GM12878 (cell line): ENCODE results near the gene ZFYVE21. TPM values are rescaled to one million over a fixed set of nuclear protein-coding genes. Genes with fewer than 3 reads are reported as not detected.

Source experiments
- ATAC-seq: fragments of 200-7000 bp; cut with Tn5 transposase; 3 replicates; pipeline ENCODE4 v1.9.1; 2020; ENCODE audit warnings: mild to moderate bottlenecking, moderate library complexity
- BruUV-seq: library from RNA; stranded (reverse); fragments of 400-500 nt; replicated peaks from 2 replicates; lab custom pipeline; 2021; lab: Mats Ljungman, UMichigan
- CTCF ChIA-PET: fragments of 300-600 bp; sonication (Branson Sonifier 250); formaldehyde crosslinking; extraction: SDS; loops from one replicate; lab custom pipeline; 2021; ENCODE audit warnings: inconsistent platforms; lab: Yijun Ruan, JAX
- POLR2A ChIA-PET: fragments of 350-600 bp; formaldehyde crosslinking; extraction: SDS; loops from one replicate; lab custom pipeline; 2021; ENCODE audit warnings: inconsistent platforms; lab: Charles Lee
- RAD21 ChIA-PET: fragments of 300-600 bp; sonication (Branson Sonifier 250); formaldehyde crosslinking; loops from one replicate; lab custom pipeline; 2023; ENCODE audit warnings: antibody characterized with exemption; ENCODE audit not compliant: unreplicated experiment; lab: Charles Lee
- SMC1A ChIA-PET: fragments of 300-600 bp; sonication (Branson Sonifier 250); formaldehyde crosslinking; loops from one replicate; lab custom pipeline; 2023; ENCODE audit not compliant: unreplicated experiment, uncharacterized antibody; lab: Charles Lee
- DNase-seq: peaks from one replicate; pipeline ENCODE4 v3.0.0-alpha.2; 2011; ENCODE audit warnings: low read depth, low spot score
- FAIRE-seq: peaks from 3 replicates; lab custom pipeline; 2011; peaks lifted over from hg19 to GRCh38; lab: Jason Lieb, UNC
- H2AFZ ChIP-seq: 2 replicates; pipeline ENCODE4 v1.6.0; 2011; ENCODE audit warnings: low read depth, low read length, control low read depth; ENCODE audit not compliant: control insufficient read depth
- H3K27ac ChIP-seq: 2 replicates; pipeline ENCODE4 v1.5.1; 2011; ENCODE audit warnings: control low read depth; ENCODE audit not compliant: control insufficient read depth, insufficient read depth
- H3K27me3 ChIP-seq, 2 experiments: replicated peaks in 1 of 2; 2 replicates each; pipeline versions ENCODE4 v1.6.0 to v1.6.1; 2011; ENCODE audit warnings: low read length in 1 of 2; ENCODE audit not compliant: control insufficient read depth in 2 of 2, insufficient read depth in 2 of 2
- H3K36me3 ChIP-seq, 2 experiments: 2 replicates each; pipeline ENCODE4 v1.5.1; 2011; ENCODE audit warnings: low read length in 1 of 2; ENCODE audit not compliant: control insufficient read depth in 2 of 2, insufficient read depth in 2 of 2
- H3K4me1 ChIP-seq: 2 replicates; pipeline ENCODE4 v1.6.1; 2011; ENCODE audit warnings: mild to moderate bottlenecking, low read length, moderate library complexity, mixed read lengths; ENCODE audit not compliant: control insufficient read depth, insufficient read depth
- H3K4me2 ChIP-seq: 2 replicates; pipeline ENCODE4 v1.6.0; 2011; ENCODE audit warnings: control low read depth; ENCODE audit not compliant: control insufficient read depth, insufficient read depth
- H3K4me3 ChIP-seq: fragments of 200-600 bp; sonication (generic); 2 replicates; pipeline ENCODE4 v1.5.1; 2016
- H3K79me2 ChIP-seq: 2 replicates; pipeline ENCODE4 v1.6.0; 2011; ENCODE audit warnings: low read length; ENCODE audit not compliant: control insufficient read depth, insufficient read depth
- H3K9ac ChIP-seq: 2 replicates; pipeline ENCODE4 v1.8.0; 2011; ENCODE audit warnings: low read length, control low read depth, mixed read lengths; ENCODE audit not compliant: control insufficient read depth, insufficient read depth
- H3K9me3 ChIP-seq: replicated peaks from 3 replicates; pipeline ENCODE4 v1.5.1; 2011; ENCODE audit warnings: mild to moderate bottlenecking, low read length; ENCODE audit not compliant: control insufficient read depth, insufficient read depth
- H4K20me1 ChIP-seq: 2 replicates; pipeline ENCODE4 v1.6.0; 2011; ENCODE audit not compliant: control insufficient read depth, insufficient read depth
- CUX1 ChIP-seq: IDR thresholded peaks from 2 replicates; pipeline ENCODE4 v1.6.1; 2012; ENCODE audit warnings: improper control_type of control experiment, low read depth, low read length; ENCODE audit not compliant: insufficient replicate concordance
- HCFC1 ChIP-seq: fragments of 150-350 bp; IDR thresholded peaks from 2 replicates; pipeline ENCODE4 v1.6.1; 2014; ENCODE audit warnings: low read length
- NR2C2 ChIP-seq: IDR thresholded peaks from 2 replicates; pipeline ENCODE4 v1.6.1; 2011; ENCODE audit warnings: borderline replicate concordance, low read depth; ENCODE audit not compliant: control insufficient read depth, insufficient read length
- RAD21 ChIP-seq: IDR thresholded peaks from 2 replicates; pipeline ENCODE4 v1.6.1; 2011; ENCODE audit warnings: mild to moderate bottlenecking, low read depth, low read length, moderate library complexity; ENCODE audit not compliant: insufficient read depth
- TARDBP ChIP-seq: IDR thresholded peaks from 2 replicates; pipeline ENCODE4 v1.6.1; 2016; ENCODE audit warnings: borderline replicate concordance
- YY1 ChIP-seq: IDR thresholded peaks from 2 replicates; pipeline ENCODE4 v1.6.1; 2011; ENCODE audit warnings: low read depth, mild to moderate bottlenecking, low read length
- WGBS: methylation state at CpG from one replicate; pipeline ENCODE4 v1.1.6; 2016; ENCODE audit warnings: low lambda C conversion rate; ENCODE audit not compliant: insufficient replicate concordance, insufficient coverage; ENCODE audit errors: missing lambda C conversion rate; 5-methylcytosine and 5-hydroxymethylcytosine counted together
- in situ Hi-C: fragments of 300-500 bp; cut with MboI; formaldehyde crosslinking; loops from 9 replicates; pipeline ENCODE4 v1.14.3; 2018; ENCODE audit warnings: mixed read lengths
- intact Hi-C: fragments of 100-400 bp; cut with micrococcal nuclease; formaldehyde crosslinking; loops from one replicate; pipeline ENCODE4 v1.14.2; 2022; ENCODE audit not compliant: unreplicated experiment
- polyA plus RNA-seq, 11 experiments: library from polyadenylated mRNA; depleted of rRNA in 4 of 11; unstranded in 6 of 11; stranded (reverse) in 5 of 11; fragments of >200 nt; fragmentation: Nextera tagmentation in 4 of 11; fragmentation: Illumina TruSeq in 1 of 11; extraction: Ambion mirVana in 4 of 11; extraction: Trizol in 1 of 11; gene quantifications; 1 replicate in 1 of 11; 2 replicates in 10 of 11; pipeline versions ENCODE4 v1.2.1 to v1.2.3, GENCODE V29; 2011 to 2016; ENCODE audit warnings: inconsistent platforms in 2 of 11, missing spikeins in 2 of 11, low read depth in 1 of 11
- total RNA-seq, 4 experiments: library from RNA; depleted of rRNA in 3 of 4; stranded (reverse); fragments of >200 nt in 3 of 4; fragmentation: Illumina TruSeq in 1 of 4; extraction: Trizol in 1 of 4; gene quantifications; 2 replicates each; pipeline versions ENCODE4 v1.2.1 to v1.2.3, GENCODE V29; 2013 to 2021

Gene ZFYVE21
- total and polyA plus RNA-seq, 10 of the 15 experiments (the other 5 are each of a cell fraction or from before 2014, with no cell fraction given): 0.79 to 21.7 (median 13.8) TPM

- Histone ChIP-seq H4K20me1 (no peaks in the 10 kb centered on the region), H3K4me2 (no peak overlapping the region), H3K36me3 (no peaks in the 10 kb centered on the region; a peak in 1 of 4 replicates), H3K9ac (no peak overlapping the region), H3K4me1 (no peaks in the 10 kb centered on the region; the same call in 1 of the 2 replicates), H3K27me3 (no peaks in the 10 kb centered on the region), H3K27ac (no peak overlapping the region), H3K79me2 (peaks cover 11% of the 10 kb centered on the region), H3K9me3 (no peaks in the 10 kb centered on the region), H2AFZ (no peak overlapping the region), H3K4me3 (no peak overlapping the region)
- FAIRE-seq (no peak), DNase-seq (no peak), ATAC-seq (no peak)
- WGBS: 94% methylated on average over 26 of the region's 26 CpGs
- SMC1A ChIA-PET: no interaction called here
- RAD21 ChIA-PET: interaction anchor here (0.7 kb wide), 1 partner anchor 151 kb away, joined by 3 read pairs; no protein-coding TSS in a partner anchor
- CTCF ChIA-PET: no interaction called here
- intact Hi-C loops: no loop called here
- TF ChIP-seq YY1: no peak
- no peak for TF ChIP-seq CUX1
- TF ChIP-seq TARDBP: no peak
- no peak for TF ChIP-seq RAD21
- TF ChIP-seq HCFC1: no peak
- TF ChIP-seq NR2C2: no peak
- in situ Hi-C loops: no loop called here
- POLR2A ChIA-PET: no interaction called here
- BruUV-seq: no TSS peak
Observed at GRCh38 chr14:103721334-103722120, 5.9 kb downstream of the ZFYVE21 start.
